ENCODE results near the gene MSMB. TPM values are rescaled to one million over a fixed set of nuclear protein-coding genes. Genes with fewer than 3 reads are reported as not detected.

The MSMB gene
- total and polyA plus RNA-seq, 2 of the 8 experiments (the other 6 are each of a cell fraction or from before 2014, with no cell fraction given), result not detected

DNA sequence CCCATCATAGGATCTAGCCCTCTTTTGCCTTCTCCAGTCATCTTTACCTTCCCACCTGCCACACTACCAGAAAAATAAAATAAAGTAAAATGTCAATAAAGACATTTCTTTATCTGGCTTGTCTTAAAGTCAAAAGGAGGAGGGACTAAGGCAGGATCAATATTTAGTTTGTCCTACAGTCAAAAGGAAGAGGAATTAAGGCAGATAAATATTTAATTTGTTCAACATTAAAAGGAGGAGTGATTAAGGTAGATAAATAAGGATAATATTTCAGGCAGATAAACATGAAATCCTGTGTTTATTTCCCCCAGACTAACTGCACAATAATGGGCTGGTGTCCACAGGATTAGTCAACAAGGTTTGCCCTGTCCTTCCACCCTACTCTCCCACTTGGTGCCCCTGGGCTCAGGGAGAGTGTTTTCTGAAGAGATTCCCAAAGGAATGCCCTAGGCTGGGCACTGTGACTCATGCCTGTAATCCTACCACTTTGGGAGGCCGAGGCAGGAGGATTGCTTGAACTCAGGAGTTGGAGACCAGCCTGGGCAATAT lies 18.3 kb upstream of the MSMB start (continued):
- TF ChIP-seq, protein P1, sequence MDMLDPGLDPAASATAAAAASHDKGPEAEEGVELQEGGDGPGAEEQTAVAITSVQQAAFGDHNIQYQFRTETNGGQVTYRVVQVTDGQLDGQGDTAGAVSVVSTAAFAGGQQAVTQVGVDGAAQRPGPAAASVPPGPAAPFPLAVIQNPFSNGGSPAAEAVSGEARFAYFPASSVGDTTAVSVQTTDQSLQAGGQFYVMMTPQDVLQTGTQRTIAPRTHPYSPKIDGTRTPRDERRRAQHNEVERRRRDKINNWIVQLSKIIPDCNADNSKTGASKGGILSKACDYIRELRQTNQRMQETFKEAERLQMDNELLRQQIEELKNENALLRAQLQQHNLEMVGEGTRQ (IDR thresholded peaks at IDR 0.05; ENCODE audit: low read length), result no peak
- TF ChIP-seq TEAD4 (IDR thresholded peaks at IDR 0.05; ENCODE audit: low read depth, low read length), result no peak

All from H1 (cell line).